ENCODE data around the gene DBF4B. TPM values are rescaled to one million over a fixed set of nuclear protein-coding genes. Genes with fewer than 3 reads are reported as not detected.

DBF4B gene
- total RNA-seq, 1 donor from 2014 or later = 22.8 TPM

DNA sequence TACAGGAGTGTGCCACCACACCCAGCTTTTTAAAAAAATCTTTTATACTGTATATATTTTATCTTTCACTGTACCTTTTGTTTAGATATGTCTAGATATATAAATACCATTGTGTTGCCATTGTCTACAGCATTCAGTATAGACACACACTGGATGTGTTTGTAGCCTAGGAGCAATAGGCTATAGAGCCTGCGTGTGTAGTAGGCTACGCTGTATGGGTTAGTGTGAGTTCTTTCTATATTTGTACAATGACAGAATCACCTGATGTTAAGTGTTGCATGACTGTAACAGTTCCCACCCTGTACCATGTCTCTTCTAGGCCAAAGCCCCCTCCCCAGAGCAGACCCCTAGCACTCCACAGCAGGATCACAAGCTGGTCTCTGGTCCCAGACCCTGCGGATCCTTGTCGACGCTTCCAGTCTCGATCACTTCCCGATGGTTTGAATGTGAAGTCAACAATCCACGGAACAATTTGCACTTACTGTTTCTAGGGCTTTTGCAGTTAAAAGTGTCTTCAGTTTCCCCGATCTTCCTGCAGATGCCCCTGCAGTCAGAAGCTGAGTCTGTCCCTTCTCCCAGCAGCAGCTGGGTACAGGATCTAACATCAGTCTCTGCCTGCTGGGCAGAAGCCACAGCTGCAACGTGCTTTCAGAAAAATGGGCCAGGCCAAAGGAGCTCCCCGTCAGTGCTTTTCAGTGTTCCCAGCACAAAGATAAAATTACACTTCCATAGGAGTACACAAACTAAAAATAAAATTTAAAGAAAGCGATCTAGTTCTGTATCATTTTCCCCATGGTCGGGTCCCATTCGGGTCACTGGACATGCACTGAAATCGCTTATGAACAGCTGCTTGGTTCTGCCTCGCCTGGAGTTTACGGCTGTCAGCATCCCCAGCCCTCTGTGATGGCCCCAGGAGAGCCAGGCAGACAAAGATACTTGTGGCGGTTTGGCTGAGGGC lies 85.7 kb downstream of the DBF4B start:
- no peaks in the 10 kb centered on the region for H3K27me3 Mint-ChIP-seq (ENCODE audit: low read depth)
- H3K4me3 Mint-ChIP-seq (ENCODE audit: low read depth) = no peak overlapping the region
- intact Hi-C loops (cut with micrococcal nuclease) = no loop called here
- peaks cover 14% of the 10 kb centered on the region for H3K4me1 Mint-ChIP-seq (ENCODE audit: low read depth)
- no peak for DNase-seq (ENCODE audit: low spot score)
- no peaks in the 10 kb centered on the region for H3K36me3 Mint-ChIP-seq (ENCODE audit: low read depth)
- peak overlapping the region; percentile 9 for H3K27ac Mint-ChIP-seq
- no peaks in the 10 kb centered on the region for H3K9me3 Mint-ChIP-seq

DNA sequence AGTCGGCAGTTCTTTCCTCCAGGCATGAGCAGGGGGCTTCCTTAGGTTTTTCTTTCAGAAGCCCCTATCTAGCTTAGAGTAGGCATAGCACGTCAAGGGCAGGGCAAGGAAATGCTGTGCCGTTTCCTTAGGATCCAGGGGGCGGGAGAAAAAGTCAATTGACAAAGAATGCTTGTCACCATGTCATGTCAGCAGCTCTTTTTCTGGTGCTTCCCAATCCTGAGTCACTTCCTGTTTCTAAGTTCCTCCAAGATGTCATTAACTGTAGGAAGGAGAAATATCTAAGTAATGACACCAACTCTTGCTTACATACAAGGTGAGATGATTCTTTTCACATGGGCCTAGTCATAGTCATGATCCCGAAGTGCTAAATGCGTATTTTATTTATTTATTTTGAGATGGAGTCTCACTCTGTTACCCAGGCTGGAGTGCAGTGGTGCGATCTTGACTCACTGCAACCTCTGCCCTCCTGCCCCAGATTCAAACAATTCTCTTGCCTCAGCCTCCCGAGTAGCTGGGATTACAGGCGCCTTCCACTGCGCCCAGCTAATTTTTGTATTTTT lies 86.5 kb downstream of the DBF4B start:
- H3K4me3 Mint-ChIP-seq (ENCODE audit: low read depth) = no peak overlapping the region
- H3K27me3 Mint-ChIP-seq (ENCODE audit: low read depth) = no peaks in the 10 kb centered on the region
- intact Hi-C loops (cut with micrococcal nuclease) = no loop called here
- peak overlapping the region; percentile 9 for H3K27ac Mint-ChIP-seq
- no peaks in the 10 kb centered on the region for H3K36me3 Mint-ChIP-seq (ENCODE audit: low read depth)
- DNase-seq (ENCODE audit: low spot score) = no peak
- H3K9me3 Mint-ChIP-seq = no peaks in the 10 kb centered on the region
- H3K4me1 Mint-ChIP-seq (ENCODE audit: low read depth) = peaks cover 14% of the 10 kb centered on the region

DNA sequence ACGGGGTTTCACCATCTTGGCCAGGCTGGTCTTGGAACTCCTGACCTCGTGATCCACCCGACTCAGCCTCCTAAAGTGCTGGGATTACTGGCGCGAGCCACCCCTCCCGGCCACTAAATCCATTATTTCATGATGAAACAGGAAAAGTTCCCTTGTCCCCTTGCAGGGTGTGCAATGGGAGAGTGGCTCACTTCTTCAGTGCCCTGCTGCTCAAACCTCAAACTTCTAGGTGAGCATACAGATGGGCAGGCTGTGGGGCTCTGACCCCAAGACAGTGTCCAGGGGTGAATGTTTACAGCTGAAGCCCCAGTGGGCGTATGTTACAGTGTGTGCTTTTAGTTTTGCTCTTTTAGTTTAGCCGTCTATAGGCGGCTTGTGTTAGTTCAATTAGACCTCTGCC lies 87.0 kb downstream of the DBF4B start:
- DNase-seq (ENCODE audit: low spot score) = no peak
- H3K4me3 Mint-ChIP-seq (ENCODE audit: low read depth) = no peak overlapping the region
- no peak overlapping the region for H3K27ac Mint-ChIP-seq
- H3K9me3 Mint-ChIP-seq = no peaks in the 10 kb centered on the region
- H3K4me1 Mint-ChIP-seq (ENCODE audit: low read depth) = peaks cover 14% of the 10 kb centered on the region
- intact Hi-C loops (cut with micrococcal nuclease) = no loop called here
- H3K36me3 Mint-ChIP-seq (ENCODE audit: low read depth) = no peaks in the 10 kb centered on the region
- H3K27me3 Mint-ChIP-seq (ENCODE audit: low read depth) = no peaks in the 10 kb centered on the region

DNA sequence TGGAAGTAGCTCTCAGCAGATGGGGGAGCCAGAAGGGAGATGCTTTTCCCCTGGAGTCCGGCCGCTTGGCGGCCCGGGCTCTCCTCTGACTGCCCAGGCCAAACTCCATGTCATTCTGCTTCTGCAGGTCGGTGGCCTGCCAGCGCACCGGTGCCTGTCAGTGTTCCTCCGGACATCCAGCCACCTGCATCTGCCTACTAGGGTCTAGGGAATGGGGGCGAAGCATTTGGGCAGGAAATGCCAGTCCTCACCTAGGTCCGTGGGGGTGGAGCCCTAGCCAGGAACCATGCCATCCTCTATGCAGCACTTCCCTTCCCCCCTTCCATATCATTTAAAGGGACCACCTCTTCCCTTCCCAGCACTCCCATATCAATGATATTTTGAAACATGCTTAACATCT lies 87.5 kb downstream of the DBF4B start:
- H3K9me3 Mint-ChIP-seq = no peaks in the 10 kb centered on the region
- H3K27me3 Mint-ChIP-seq (ENCODE audit: low read depth) = no peaks in the 10 kb centered on the region
- no peaks in the 10 kb centered on the region for H3K36me3 Mint-ChIP-seq (ENCODE audit: low read depth)
- DNase-seq (ENCODE audit: low spot score) = no peak
- H3K27ac Mint-ChIP-seq = no peak overlapping the region
- peaks cover 14% of the 10 kb centered on the region for H3K4me1 Mint-ChIP-seq (ENCODE audit: low read depth)
- H3K4me3 Mint-ChIP-seq (ENCODE audit: low read depth) = no peak overlapping the region
- intact Hi-C loops (cut with micrococcal nuclease) = no loop called here

DNA sequence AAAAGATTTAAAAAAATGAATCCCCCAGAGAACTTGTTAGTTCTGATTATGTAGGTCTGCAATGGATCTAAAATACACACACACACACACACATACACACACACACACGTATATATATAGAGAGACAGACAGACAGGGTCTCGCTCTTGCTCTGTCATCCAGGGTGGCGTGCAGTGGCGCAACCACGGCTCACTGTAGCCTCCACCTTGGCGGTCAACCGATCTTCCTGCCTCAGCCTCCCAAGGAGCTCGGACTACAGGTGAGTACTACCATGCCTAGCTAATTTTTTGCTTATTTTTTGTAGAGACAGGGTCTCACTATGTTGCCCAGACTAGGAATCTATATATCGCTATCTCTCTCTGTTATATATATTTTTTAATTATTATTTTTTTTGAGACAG lies 88.3 kb downstream of the DBF4B start:
- Mint-ChIP-seq H3K4me1 (ENCODE audit: low read depth) (peaks cover 14% of the 10 kb centered on the region), H3K4me3 (ENCODE audit: low read depth) (no peak overlapping the region), H3K27me3 (ENCODE audit: low read depth) (peaks cover 3% of the 10 kb centered on the region), H3K27ac (no peak overlapping the region), H3K36me3 (ENCODE audit: low read depth) (no peaks in the 10 kb centered on the region), H3K9me3 (no peaks in the 10 kb centered on the region)
- no peak for DNase-seq (ENCODE audit: low spot score)
- intact Hi-C loops (cut with micrococcal nuclease) = no loop called here

DNA sequence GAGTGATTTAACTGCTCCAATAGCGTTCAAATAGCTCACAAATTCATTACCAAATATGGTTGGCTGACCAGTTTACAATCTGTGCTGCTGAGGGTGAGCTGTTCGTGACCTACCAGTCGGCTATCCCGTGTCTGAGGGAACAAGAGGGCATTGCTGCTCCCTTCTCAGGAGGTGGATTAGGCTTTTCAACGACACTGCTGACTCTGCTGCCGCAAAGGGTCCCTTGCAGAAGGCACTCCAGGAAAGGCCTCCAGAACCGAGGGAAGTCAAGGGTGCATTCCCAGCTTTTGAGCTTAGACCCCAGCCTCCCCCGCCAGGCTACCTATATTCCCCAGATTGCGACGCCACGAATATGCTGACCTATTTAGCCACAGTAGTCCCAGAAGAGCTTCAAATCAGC lies 89.3 kb downstream of the DBF4B start:
- H3K27me3 Mint-ChIP-seq (ENCODE audit: low read depth) = peaks cover 3% of the 10 kb centered on the region
- intact Hi-C loops (cut with micrococcal nuclease) = no loop called here
- peaks cover 14% of the 10 kb centered on the region for H3K4me1 Mint-ChIP-seq (ENCODE audit: low read depth)
- H3K36me3 Mint-ChIP-seq (ENCODE audit: low read depth) = no peaks in the 10 kb centered on the region
- H3K9me3 Mint-ChIP-seq = no peaks in the 10 kb centered on the region
- H3K4me3 Mint-ChIP-seq (ENCODE audit: low read depth) = no peak overlapping the region
- no peak overlapping the region for H3K27ac Mint-ChIP-seq
- no peak for DNase-seq (ENCODE audit: low spot score)

DNA sequence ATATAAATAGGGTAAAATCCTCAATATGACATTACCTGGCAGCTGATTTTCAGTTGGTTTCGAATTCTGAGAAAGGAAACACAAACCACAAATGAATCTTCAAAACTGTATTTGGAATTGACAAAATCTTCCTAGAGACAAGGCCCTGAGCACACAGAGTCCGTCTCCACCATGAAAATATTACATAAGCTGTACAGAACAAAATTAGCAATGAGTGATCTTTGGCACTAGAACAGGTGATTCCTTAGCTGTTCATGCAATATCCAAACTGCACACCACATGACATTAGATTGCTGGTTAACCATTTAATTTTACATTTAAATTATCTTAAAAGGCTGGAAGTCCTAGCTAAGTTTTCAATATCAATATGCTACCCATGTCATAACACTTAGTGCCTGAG lies 89.9 kb downstream of the DBF4B start:
- intact Hi-C loops (cut with micrococcal nuclease) = no loop called here
- H3K36me3 Mint-ChIP-seq (ENCODE audit: low read depth) = no peaks in the 10 kb centered on the region
- H3K27me3 Mint-ChIP-seq (ENCODE audit: low read depth) = peaks cover 5% of the 10 kb centered on the region

More for the DNA sequence above, 89.9 kb downstream of the DBF4B start:
- H3K9me3 Mint-ChIP-seq = no peaks in the 10 kb centered on the region
- H3K27ac Mint-ChIP-seq = no peak overlapping the region
- peaks cover 14% of the 10 kb centered on the region for H3K4me1 Mint-ChIP-seq (ENCODE audit: low read depth)
- DNase-seq (ENCODE audit: low spot score) = no peak
- H3K4me3 Mint-ChIP-seq (ENCODE audit: low read depth) = no peak overlapping the region

Other genes starting within 250 kb of the DBF4B start
- 44.7 and 49.6 TPM in 2 replicates for gene GPATCH8, start 205.3 kb upstream of the DBF4B start, total RNA-seq
- 0.53 and 0.57 TPM in 2 replicates for gene FZD2, start 151.2 kb upstream of the DBF4B start, total RNA-seq
- 0.37 and 1.3 TPM in 2 replicates for gene MEIOC, start 52.2 kb upstream of the DBF4B start, total RNA-seq
- 39.7 and 40.9 TPM in 2 replicates for gene CCDC43, start 18.9 kb upstream of the DBF4B start, total RNA-seq
- gene ADAM11, start 50.3 kb downstream of the DBF4B start, total RNA-seq = 0.09 and 0.14 TPM in 2 replicates
- gene GJC1, start 121.6 kb downstream of the DBF4B start, total RNA-seq = 8.2 and 9.4 TPM in 2 replicates
- gene HIGD1B, start 139.2 kb downstream of the DBF4B start, total RNA-seq = not detected in 2 replicates
- gene EFTUD2, start 190.8 kb downstream of the DBF4B start, total RNA-seq = 194 and 215 TPM in 2 replicates
- 0.34 TPM in 1 of 2 replicates, not detected in the other for gene GFAP, start 206.8 kb downstream of the DBF4B start, total RNA-seq
- gene KIF18B, start 239.1 kb downstream of the DBF4B start, total RNA-seq = 46.7 and 47.1 TPM in 2 replicates

Measured in activated T-helper 2 cell treated with anti-CD3 and anti-CD28 coated beads, Interferon-gamma antibody, Interleukin-2, Interleukin-4, amounts not matched to agents 10 μg/mL and 5 μg/mL and 100 μg/mL, durations not matched to agents 14 hours and 24 hours and 36 hours (primary cell).